Neutrophil (primary cell): ENCODE data around the gene NKTR.

ENCODE experiments used
- H3K27ac ChIP-seq: fragments of 200-600 bp; sonication (generic); 2 replicates; pipeline ENCODE4 v1.5.1; 2016; ENCODE audit warnings: mild to moderate bottlenecking, moderate library complexity
- H3K27me3 ChIP-seq: fragments of 200-600 bp; sonication (generic); 2 replicates; pipeline ENCODE4 v1.6.0; 2016; ENCODE audit warnings: mild to moderate bottlenecking
- H3K36me3 ChIP-seq: fragments of 200-600 bp; sonication (generic); 2 replicates; pipeline ENCODE4 v1.5.1; 2017
- H3K4me1 ChIP-seq, 2 experiments: fragments of 200-600 bp in 1 of 2; sonication (generic) in 1 of 2; 1 replicate in 1 of 2; 2 replicates in 1 of 2; pipeline versions ENCODE4 v1.5.1 to v1.6.1; 2013 to 2016; ENCODE audit warnings: low read depth in 1 of 2, low read length in 1 of 2, mild to moderate bottlenecking in 1 of 2, moderate library complexity in 1 of 2; ENCODE audit not compliant: control insufficient read depth in 1 of 2, insufficient read depth in 1 of 2
- H3K4me3 ChIP-seq, 2 experiments: fragments of 200-600 bp in 1 of 2; sonication (generic) in 1 of 2; 1 replicate in 1 of 2; 2 replicates in 1 of 2; pipeline ENCODE4 v1.5.1; 2013 to 2016; ENCODE audit warnings: low read depth in 1 of 2, low read length in 1 of 2, mild to moderate bottlenecking in 1 of 2, moderate library complexity in 1 of 2
- H3K9me3 ChIP-seq: fragments of 200-600 bp; sonication (generic); 2 replicates; pipeline ENCODE4 v1.5.1; 2016
- CTCF ChIP-seq: fragments of 200-600 bp; sonication (generic); IDR thresholded peaks from 2 replicates; pipeline ENCODE4 v1.5.1; 2016; ENCODE audit warnings: antibody characterized with exemption

The NKTR gene

GRCh38 chr3:42675909-42676308 is 75.4 kb downstream of the NKTR start:
- H3K27me3 ChIP-seq: peaks cover under 1% of the 10 kb centered on the region
- no peaks in the 10 kb centered on the region for H3K36me3 ChIP-seq
- H3K4me3 ChIP-seq: no peak overlapping the region
- no peaks in the 10 kb centered on the region for H3K4me1 ChIP-seq
- H3K27ac ChIP-seq: no peak overlapping the region
- no peak for TF ChIP-seq CTCF
- H3K9me3 ChIP-seq: no peaks in the 10 kb centered on the region

DNA sequence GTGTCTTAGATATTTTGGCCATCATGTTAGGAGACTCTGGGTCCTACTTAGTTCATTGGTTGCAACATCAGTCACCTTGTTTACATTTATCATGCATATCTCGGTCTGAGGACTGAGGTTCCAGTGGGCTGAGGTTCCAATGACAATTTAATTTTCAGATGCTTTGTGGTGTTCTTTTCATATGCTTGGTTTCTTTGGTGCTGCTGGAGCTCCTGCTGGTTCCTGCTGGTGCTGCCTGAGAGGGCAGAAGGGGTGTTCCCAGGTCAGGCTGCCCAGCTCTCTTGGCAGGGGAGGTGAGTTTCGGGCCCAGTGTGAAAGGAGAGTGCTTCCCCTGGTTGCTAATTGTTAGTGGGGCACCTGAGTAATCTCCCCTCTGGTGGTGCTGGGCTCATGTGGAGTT is 78.0 kb downstream of the NKTR start:
- TF ChIP-seq CTCF: no peak
- H3K27ac ChIP-seq: no peak overlapping the region
- no peak overlapping the region for H3K4me3 ChIP-seq
- peaks cover 26% of the 10 kb centered on the region for H3K27me3 ChIP-seq
- no peaks in the 10 kb centered on the region for H3K4me1 ChIP-seq
- no peaks in the 10 kb centered on the region for H3K36me3 ChIP-seq
- no peaks in the 10 kb centered on the region for H3K9me3 ChIP-seq

- Histone ChIP-seq H3K27me3 (peaks cover 45% of the 10 kb centered on the region), H3K4me1 (no peaks in the 10 kb centered on the region), H3K4me3 (no peak overlapping the region), H3K27ac (no peak overlapping the region), H3K9me3 (no peaks in the 10 kb centered on the region), H3K36me3 (no peaks in the 10 kb centered on the region)
- no peak for TF ChIP-seq CTCF
These were observed 79.8 kb downstream of the NKTR start for GRCh38 chr3:42680271-42680670.

DNA sequence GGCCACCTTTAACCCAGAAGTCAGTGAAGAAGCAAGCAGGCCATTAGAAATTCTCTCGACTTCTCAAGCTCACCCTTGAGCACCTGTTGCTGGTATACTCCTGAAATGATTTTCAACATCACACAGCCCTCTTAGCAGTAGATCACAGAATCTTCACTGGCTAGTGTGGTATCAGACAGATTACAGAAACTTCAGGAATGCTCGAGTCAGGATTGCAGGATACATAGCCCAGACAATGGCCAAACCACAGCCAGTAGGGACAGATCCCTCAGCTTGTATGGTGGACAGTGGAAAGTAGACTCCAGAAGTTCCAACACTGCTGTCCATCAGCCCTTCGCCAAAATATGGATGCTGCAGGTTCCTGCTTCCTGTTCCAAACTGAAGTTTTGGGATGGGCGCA is 80.3 kb downstream of the NKTR start:
- H3K27me3 ChIP-seq: peaks cover 50% of the 10 kb centered on the region
- H3K27ac ChIP-seq: no peak overlapping the region
- H3K4me3 ChIP-seq: no peak overlapping the region
- no peaks in the 10 kb centered on the region for H3K9me3 ChIP-seq
- H3K4me1 ChIP-seq: peaks cover 0 to under 1% of the 10 kb centered on the region in 2 experiments
- no peaks in the 10 kb centered on the region for H3K36me3 ChIP-seq
- TF ChIP-seq CTCF: no peak

DNA sequence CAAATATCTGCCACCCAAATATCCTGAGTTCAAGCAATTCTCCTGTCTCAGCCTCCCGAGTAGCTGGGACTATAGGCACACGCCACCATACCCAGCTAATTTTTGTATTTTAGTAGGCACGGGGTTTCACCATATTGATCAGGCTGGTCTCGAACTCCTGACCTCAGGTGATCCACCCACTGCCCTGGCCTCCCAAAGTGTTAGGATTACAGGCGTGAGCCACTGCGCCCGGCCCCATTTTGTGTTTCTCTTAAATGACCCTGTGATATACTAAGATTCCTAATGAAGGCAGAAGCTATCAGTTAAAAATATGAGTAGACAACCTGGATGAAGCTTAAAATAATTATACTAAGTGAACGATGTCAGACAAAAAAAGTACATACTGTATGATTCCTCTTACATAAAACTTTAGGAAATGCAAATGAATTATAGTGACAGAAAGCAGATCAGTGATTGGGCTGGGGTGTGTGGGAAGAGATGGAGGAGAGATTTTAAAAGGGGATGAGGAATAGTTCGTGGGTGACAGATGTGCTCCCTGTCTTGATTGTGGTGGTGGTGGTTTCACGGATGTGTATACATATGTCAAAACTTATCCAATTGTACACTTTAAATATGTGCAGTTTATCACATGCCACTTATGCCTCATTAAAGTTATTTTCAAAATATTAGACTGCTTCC is 81.0 kb downstream of the NKTR start:
- Histone ChIP-seq H3K4me1 (peaks cover 0 to 5% of the 10 kb centered on the region in 2 experiments), H3K27ac (no peak overlapping the region)
- TF ChIP-seq CTCF: no peak

More for the DNA sequence above, 81.0 kb downstream of the NKTR start:
- Histone ChIP-seq H3K36me3 (no peaks in the 10 kb centered on the region), H3K9me3 (no peaks in the 10 kb centered on the region), H3K4me3 (no peak overlapping the region), H3K27me3 (peaks cover 57% of the 10 kb centered on the region)
